ENCODE results near the gene MAST4.
A peak's percentile ranks its signal among the peaks of the same experiment; 100 is the strongest.

MAST4 gene

GRCh38 chr5:67154556-67155206, 558.5 kb downstream of the MAST4 start:
- TF ChIP-seq, protein P1, sequence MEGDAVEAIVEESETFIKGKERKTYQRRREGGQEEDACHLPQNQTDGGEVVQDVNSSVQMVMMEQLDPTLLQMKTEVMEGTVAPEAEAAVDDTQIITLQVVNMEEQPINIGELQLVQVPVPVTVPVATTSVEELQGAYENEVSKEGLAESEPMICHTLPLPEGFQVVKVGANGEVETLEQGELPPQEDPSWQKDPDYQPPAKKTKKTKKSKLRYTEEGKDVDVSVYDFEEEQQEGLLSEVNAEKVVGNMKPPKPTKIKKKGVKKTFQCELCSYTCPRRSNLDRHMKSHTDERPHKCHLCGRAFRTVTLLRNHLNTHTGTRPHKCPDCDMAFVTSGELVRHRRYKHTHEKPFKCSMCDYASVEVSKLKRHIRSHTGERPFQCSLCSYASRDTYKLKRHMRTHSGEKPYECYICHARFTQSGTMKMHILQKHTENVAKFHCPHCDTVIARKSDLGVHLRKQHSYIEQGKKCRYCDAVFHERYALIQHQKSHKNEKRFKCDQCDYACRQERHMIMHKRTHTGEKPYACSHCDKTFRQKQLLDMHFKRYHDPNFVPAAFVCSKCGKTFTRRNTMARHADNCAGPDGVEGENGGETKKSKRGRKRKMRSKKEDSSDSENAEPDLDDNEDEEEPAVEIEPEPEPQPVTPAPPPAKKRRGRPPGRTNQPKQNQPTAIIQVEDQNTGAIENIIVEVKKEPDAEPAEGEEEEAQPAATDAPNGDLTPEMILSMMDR (IDR thresholded peaks at IDR 0.05), result no peak
- H3K27ac ChIP-seq, result no peak overlapping the region

DNA sequence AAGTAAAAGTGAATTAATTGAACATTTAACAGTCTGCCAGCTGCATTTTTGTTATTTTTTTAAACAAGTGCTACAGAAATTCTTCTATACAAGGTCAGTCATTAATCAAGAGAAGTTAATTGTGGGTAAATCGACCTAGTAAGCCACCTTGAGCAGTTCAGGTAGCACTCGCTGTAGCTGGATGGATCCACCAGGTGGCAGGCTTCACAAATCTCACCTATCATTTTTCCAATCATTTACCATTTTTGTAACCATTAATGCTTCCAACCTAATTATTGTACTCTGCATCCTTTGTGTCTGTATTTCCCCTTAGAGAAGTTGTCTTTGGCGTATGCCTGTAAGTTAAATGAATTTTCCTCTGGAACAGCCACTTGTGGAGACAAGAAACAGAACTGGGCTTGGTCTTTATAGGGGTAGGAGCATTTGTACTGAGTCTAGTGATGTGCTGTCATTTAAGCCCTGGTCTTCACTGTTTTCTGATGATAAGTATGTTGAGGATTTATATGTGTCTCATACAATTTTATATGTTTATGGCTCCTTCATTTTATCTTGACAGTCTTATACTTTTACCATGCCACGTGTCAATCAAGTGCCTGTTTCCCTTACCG, 560.9 kb downstream of the MAST4 start:
- H3K27ac ChIP-seq, result no peak overlapping the region
- TF ChIP-seq, protein P1 (IDR thresholded peaks at IDR 0.05), result peak; percentile 76
- H3K36me3 ChIP-seq (ENCODE audit: control insufficient read depth, insufficient read depth, low read length), result no peaks in the 10 kb centered on the region
- H3K27me3 ChIP-seq (ENCODE audit: control insufficient read depth, insufficient read depth, low read length), result no peaks in the 10 kb centered on the region
- no peaks in the 10 kb centered on the region for H3K9me3 ChIP-seq (ENCODE audit: control insufficient read depth, low read length)
- H3K79me2 ChIP-seq, result peaks cover 2% of the 10 kb centered on the region
- H3K4me1 ChIP-seq, result peaks cover 4% of the 10 kb centered on the region
- no peak overlapping the region for H3K4me2 ChIP-seq (ENCODE audit: low read length)
- H2AFZ ChIP-seq, result no peak overlapping the region
- no peak overlapping the region for H3K4me3 ChIP-seq (ENCODE audit: low read depth, low read length)
- H3K9ac ChIP-seq, result no peak overlapping the region

More at GRCh38 chr5:67154556-67155206, 558.5 kb downstream of the MAST4 start:
- H3K79me2 ChIP-seq, result peaks cover 2% of the 10 kb centered on the region
- no peaks in the 10 kb centered on the region for H3K27me3 ChIP-seq (ENCODE audit: control insufficient read depth, insufficient read depth, low read length)
- no peak overlapping the region for H3K9ac ChIP-seq
- H2AFZ ChIP-seq, result no peak overlapping the region
- H3K4me2 ChIP-seq (ENCODE audit: low read length), result no peak overlapping the region
- peaks cover 13% of the 10 kb centered on the region for H3K4me1 ChIP-seq
- H3K4me3 ChIP-seq (ENCODE audit: low read depth, low read length), result no peak overlapping the region
- H3K36me3 ChIP-seq (ENCODE audit: control insufficient read depth, insufficient read depth, low read length), result no peaks in the 10 kb centered on the region
- H3K9me3 ChIP-seq (ENCODE audit: control insufficient read depth, low read length), result no peaks in the 10 kb centered on the region

DNA sequence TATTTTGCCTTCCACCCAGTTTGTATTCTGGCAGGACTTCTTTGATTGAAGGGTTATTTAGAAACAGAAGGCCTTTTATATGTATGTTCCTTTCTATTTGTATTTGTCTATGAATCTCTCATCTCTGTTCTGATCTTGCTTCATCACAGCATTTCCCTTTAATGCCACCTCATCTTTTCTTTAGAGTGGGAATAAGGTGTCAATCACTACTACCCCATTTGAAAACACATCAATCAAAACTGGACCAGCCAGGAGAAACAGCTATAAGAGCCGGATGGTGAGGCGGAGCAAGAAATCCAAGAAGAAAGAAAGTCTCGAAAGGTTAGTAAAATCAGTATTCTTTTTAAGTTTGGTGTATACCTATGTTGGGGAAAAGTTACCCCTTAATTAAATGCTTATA, 564.1 kb downstream of the MAST4 start:
- Histone ChIP-seq H3K27ac (no peak overlapping the region), H3K4me2 (ENCODE audit: low read length) (no peak overlapping the region), H3K36me3 (ENCODE audit: control insufficient read depth, insufficient read depth, low read length) (no peaks in the 10 kb centered on the region), H3K79me2 (peaks cover 2% of the 10 kb centered on the region), H3K4me3 (ENCODE audit: low read depth, low read length) (no peak overlapping the region), H3K9me3 (ENCODE audit: control insufficient read depth, low read length) (no peaks in the 10 kb centered on the region), H3K9ac (no peak overlapping the region), H3K27me3 (ENCODE audit: control insufficient read depth, insufficient read depth, low read length) (no peaks in the 10 kb centered on the region), H3K4me1 (peaks cover 4% of the 10 kb centered on the region), H2AFZ (no peak overlapping the region)
- TF ChIP-seq, protein P1 (IDR thresholded peaks at IDR 0.05), result no peak

- Histone ChIP-seq H3K9me3 (ENCODE audit: control insufficient read depth, low read length) (no peaks in the 10 kb centered on the region), H3K79me2 (peaks cover 2% of the 10 kb centered on the region), H3K4me1 (peaks cover 4% of the 10 kb centered on the region), H3K36me3 (ENCODE audit: control insufficient read depth, insufficient read depth, low read length) (no peaks in the 10 kb centered on the region), H3K27me3 (ENCODE audit: control insufficient read depth, insufficient read depth, low read length) (no peaks in the 10 kb centered on the region), H3K27ac (no peak overlapping the region), H2AFZ (no peak overlapping the region), H3K4me3 (ENCODE audit: low read depth, low read length) (no peak overlapping the region), H3K9ac (no peak overlapping the region), H3K4me2 (ENCODE audit: low read length) (peak overlapping the region; percentile 12)
- TF ChIP-seq, protein P1 (IDR thresholded peaks at IDR 0.05), result no peak
Observed at GRCh38 chr5:67160985-67161384, 564.8 kb downstream of the MAST4 start.

GRCh38 chr5:67161767-67162166, 565.6 kb downstream of the MAST4 start:
- no peaks in the 10 kb centered on the region for H3K36me3 ChIP-seq (ENCODE audit: control insufficient read depth, insufficient read depth, low read length)

More at GRCh38 chr5:67161767-67162166, 565.6 kb downstream of the MAST4 start:
- TF ChIP-seq, protein P1 (IDR thresholded peaks at IDR 0.05), result no peak
- no peaks in the 10 kb centered on the region for H3K9me3 ChIP-seq (ENCODE audit: control insufficient read depth, low read length)
- no peak overlapping the region for H3K27ac ChIP-seq
- H3K79me2 ChIP-seq, result peaks cover 2% of the 10 kb centered on the region
- no peak overlapping the region for H3K4me2 ChIP-seq (ENCODE audit: low read length)
- no peak overlapping the region for H3K4me3 ChIP-seq (ENCODE audit: low read depth, low read length)
- no peak overlapping the region for H2AFZ ChIP-seq
- peaks cover 4% of the 10 kb centered on the region for H3K4me1 ChIP-seq
- no peaks in the 10 kb centered on the region for H3K27me3 ChIP-seq (ENCODE audit: control insufficient read depth, insufficient read depth, low read length)
- no peak overlapping the region for H3K9ac ChIP-seq
